ENCODE measurements around the gene SLC15A2.
"Not testable (repeated sequence)": the region's sequence is repeated elsewhere in the genome, so short reads cannot be mapped to it uniquely, and the experiment has no call there.

SLC15A2 gene

GRCh38 chr3:121894301-121894990 is at the start of gene SLC15A2:
Gene SLC15A2 (plus strand): TSS chr3:121894401. CDS start chr3:121894477, 76 bp downstream.
- no peak for FAIRE-seq

GRCh38 chr3:121844892-121845291 is 49.3 kb upstream of the SLC15A2 start:
- no peak for FAIRE-seq

GRCh38 chr3:121852256-121852655 is 41.9 kb upstream of the SLC15A2 start:
- no peak for FAIRE-seq

- FAIRE-seq = no peak
These were observed 38.6 kb upstream of the SLC15A2 start for GRCh38 chr3:121855555-121855954.

GRCh38 chr3:121857778-121858177 is 36.4 kb upstream of the SLC15A2 start:
- FAIRE-seq = not testable (repeated sequence)

GRCh38 chr3:121863247-121863646 is 31.0 kb upstream of the SLC15A2 start:
- FAIRE-seq = not testable (repeated sequence)

- no peak for FAIRE-seq
These were observed 30.4 kb upstream of the SLC15A2 start for GRCh38 chr3:121863801-121864200.

- no peak for FAIRE-seq
These were observed 24.5 kb upstream of the SLC15A2 start for GRCh38 chr3:121869736-121870135.

- FAIRE-seq = no peak
These were observed 23.5 kb upstream of the SLC15A2 start for GRCh38 chr3:121870717-121871116.

GRCh38 chr3:121871430-121871829 is 22.8 kb upstream of the SLC15A2 start:
- no peak for FAIRE-seq

GRCh38 chr3:121878411-121878810 is 15.8 kb upstream of the SLC15A2 start:
- no peak for FAIRE-seq

GRCh38 chr3:121883507-121883906 is 10.7 kb upstream of the SLC15A2 start:
- no peak for FAIRE-seq

GRCh38 chr3:121885386-121885785 is 8.8 kb upstream of the SLC15A2 start:
- no peak for FAIRE-seq

GRCh38 chr3:121895121-121895520 is 920 bp downstream of the SLC15A2 start:
- FAIRE-seq = no peak

GRCh38 chr3:121895736-121896135 is 1.5 kb downstream of the SLC15A2 start:
- no peak for FAIRE-seq

GRCh38 chr3:121896823-121897222 is 2.6 kb downstream of the SLC15A2 start:
- no peak for FAIRE-seq

GRCh38 chr3:121897296-121897695 is 3.1 kb downstream of the SLC15A2 start:
- FAIRE-seq = no peak

- no peak for FAIRE-seq
These were observed 19.2 kb downstream of the SLC15A2 start for GRCh38 chr3:121913305-121913990.

GRCh38 chr3:121914081-121914998 is 20.1 kb downstream of the SLC15A2 start:
- no peak for FAIRE-seq

- FAIRE-seq = no peak
These were observed 22.0 kb downstream of the SLC15A2 start for GRCh38 chr3:121916189-121916588.

GRCh38 chr3:121918779-121919483 is 24.7 kb downstream of the SLC15A2 start:
- no peak for FAIRE-seq

- no peak for FAIRE-seq
These were observed 30.5 kb downstream of the SLC15A2 start for GRCh38 chr3:121924734-121925133.

GRCh38 chr3:121926380-121926779 is 32.2 kb downstream of the SLC15A2 start:
- no peak for FAIRE-seq
